ENCODE results near the gene SPATA32.

SPATA32 gene

DNA sequence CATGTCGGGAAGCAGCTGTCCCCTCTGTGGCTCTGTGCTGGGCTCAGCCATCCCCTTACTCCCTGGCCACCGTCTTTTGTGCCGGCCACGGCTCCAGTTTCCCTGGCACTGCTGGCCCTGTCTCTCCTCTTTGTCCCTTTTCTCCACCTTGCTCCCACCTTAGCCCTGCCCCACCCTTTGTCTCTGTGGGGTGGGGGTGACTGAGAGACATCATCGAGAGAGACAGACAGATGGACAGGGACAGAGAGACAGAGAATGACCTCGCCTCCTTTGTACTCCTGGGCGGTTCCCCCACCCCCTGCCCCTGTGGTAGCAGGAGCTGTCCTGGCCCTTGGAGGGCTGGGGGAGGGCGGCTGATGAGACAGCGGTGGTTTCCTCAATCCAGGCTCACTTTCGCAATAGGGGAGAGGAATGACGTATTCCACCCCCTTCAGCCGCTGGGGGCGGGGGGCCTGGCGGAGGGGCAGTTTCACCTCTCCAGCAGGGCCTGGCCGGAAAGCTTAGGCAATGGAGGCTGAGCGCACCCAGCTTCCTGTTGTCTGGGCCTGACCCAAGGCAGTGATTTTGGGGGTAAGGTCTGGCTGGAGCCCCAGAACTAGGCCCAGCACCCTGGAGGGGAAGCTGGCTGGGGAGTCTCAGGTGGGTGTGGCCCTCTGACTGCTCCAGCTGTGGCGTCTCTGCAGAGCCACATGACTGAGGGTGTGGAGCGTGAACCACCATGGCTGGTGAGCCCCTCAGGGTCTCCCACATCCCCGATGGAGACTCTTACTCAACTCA lies 32.9 kb downstream of the SPATA32 start:
- DNase-seq (ENCODE audit: low spot score), result peak; percentile 16

DNA sequence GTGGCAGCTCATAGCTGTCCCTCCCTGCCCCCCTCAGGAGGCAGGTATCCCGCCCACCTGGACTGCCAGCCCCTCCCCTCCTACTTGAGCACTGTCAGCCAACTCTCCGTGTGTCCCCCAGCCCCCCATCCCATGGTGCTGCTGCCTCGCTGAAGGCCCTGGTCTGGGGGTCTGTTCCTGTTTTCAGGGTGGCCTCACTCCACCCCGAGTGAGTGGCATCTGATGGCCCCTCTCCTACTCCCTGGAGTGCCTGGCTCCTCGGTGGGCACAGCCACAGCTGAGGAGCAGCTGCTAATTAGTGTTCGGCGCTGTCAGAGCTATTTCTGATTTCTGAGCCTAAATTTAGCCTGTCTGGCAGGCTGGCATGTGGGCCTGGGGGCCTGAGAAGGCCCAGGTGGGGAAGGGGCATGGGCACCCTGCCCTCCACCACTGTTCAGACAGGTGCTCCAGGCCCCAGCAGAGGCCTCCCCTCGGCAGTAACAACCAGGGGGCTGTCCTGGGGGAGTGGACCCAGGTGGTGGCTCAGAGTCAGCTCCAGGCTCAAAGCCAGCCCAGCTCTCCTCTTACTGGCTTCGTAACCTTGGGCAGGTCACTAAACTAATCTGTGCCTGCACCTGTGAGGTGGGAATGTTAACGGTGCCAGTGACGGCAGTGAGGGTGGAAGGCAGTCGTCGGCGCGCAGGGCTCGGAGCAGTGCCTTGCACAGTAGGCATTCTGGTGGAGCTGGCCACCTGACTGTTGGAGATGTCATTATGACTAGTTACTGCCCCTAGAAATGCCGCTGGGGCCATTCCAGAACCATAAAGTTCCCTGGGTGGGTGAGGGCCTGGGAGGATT lies 33.8 kb downstream of the SPATA32 start:
- no peak for DNase-seq (ENCODE audit: low spot score)

DNA sequence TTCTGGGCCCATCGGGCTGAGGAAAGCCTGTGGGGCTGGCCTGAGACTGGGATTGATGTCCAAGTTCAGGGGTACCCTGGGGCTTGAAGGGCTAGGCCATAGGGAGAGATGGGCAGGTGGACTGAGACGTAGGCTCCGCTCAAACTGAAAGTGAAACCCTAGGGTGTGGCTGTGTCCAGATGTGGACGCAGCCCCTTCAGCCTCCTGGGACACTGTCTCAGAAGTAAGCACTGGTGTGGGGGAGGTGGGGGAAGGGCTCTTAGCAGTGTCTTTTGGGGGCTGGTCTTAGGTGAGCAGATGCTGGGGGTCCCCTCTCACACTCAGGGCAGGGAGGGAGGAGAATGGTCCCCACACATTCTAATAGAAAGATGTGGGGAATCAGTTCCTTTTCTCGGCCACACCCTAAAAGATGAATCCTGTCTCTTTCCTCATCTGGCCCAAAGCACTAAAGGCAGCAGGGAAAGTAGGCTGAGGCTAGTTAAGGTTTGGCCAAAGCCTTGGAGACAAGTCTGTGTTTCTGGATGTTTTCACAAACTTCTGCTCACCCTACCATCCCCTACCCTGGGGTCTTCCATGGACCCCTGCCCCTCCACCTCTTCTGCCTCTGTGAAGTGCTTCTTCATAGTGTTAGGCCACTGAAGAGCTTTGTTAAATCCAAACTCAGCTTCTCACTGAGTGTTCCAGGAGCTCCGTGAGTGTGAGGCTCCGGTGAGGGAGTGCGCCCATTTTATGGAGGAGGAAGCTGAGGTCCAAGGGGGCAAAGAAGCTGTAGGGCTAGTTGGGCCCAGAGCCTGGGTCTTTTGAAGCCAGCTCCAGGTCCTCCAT lies 34.6 kb downstream of the SPATA32 start:
- no peak for DNase-seq (ENCODE audit: low spot score)

DNA sequence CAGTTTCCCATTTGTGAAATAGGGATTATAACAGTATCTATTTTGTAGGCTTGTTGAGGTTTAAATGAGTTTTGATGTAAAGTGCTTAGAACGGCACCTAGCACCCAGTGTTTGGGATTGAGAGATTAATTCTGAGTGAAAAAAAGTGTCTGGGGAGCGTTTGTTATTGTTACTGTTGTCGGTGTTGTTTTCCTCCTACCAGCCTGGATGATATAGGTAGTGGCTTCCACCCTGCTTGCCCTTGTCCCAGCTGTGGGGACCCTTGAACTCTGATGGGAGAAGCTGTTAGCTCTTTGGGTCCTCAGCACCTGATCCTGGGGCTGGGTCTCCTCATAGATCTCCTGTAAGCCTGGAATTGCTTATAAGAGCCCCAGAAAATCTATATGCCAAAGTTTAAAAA lies 35.3 kb downstream of the SPATA32 start:
- DNase-seq (ENCODE audit: low spot score), result no peak

DNA sequence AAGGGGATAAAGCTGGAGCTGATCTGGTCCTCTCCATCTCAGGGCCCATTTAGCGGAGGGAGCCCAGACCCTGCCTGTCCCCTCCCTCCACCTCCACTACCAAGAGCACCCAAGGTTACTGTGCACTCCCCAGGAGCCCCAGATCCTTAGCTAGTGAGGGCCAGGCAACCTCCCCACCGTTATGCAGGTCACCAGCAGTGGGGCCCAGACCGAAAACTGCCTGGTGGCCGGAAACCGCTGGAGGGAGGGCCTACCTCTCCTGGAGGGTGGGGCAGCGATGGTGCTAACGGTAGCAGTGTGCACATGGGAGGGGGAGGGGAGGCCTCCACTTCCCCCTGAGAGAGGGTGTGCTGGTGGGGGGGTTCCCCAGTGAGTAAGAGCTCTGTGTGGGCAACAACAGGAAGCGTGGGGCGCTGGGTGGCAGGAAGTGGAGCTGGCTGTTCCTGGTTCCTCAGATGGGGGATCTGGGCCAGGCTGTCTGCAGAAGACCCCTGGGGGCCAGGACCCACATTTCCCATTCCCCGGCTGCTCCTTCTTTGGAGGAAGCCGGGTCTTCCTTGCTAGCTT lies 35.8 kb downstream of the SPATA32 start:
- DNase-seq (ENCODE audit: low spot score), result no peak

DNA sequence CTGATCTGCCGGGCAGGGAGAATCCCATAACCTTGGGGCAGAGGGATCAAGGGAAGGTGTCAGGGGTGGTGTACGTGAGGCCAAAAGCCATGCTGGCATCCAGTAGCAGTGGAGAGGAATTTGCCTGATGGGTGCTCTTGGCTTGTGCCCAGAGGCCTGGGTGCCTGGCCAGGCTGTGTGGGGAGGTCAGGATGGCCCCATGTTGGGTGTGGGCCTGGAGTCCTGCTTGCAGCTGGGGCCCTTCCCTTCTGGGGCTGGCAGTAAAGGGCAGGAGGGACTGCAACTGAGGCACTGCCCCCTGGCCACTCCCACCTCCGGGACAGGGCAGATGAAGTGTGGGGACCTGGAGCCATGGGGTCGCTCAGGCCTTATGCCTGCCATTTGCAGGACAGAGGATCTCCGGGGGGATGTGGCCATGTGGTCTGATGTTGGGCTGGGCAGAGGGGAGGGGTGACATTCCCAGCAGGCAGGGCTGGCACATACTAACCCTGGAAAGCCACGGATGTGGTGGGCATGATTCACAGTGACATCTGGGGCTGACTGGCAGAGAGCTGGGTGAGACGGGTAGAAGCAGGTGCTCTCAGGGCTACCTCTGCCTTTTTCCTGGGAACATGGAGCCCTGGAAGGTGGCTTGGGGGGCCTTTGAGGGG lies 36.7 kb downstream of the SPATA32 start:
- no peak for DNase-seq (ENCODE audit: low spot score)

DNA sequence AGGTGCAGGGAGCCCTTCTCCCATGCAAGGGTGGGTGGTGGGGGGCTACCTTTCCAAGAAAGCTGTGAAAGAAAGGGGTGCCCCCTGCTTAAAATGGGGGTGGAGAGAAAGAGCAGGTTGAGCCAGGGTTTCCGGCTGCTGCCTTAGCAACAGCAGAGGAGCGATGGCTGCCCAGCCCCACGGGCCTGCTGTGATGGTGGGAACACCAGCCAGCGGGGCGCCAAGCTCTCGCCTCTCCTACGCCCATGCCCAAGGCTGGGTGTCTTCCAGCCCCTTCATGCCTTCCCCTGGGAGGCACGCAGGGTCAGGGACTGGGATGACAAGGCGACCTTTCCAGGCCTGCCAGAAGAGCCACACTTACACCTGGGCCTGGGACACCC lies 37.2 kb downstream of the SPATA32 start:
- no peak for DNase-seq (ENCODE audit: low spot score)

DNA sequence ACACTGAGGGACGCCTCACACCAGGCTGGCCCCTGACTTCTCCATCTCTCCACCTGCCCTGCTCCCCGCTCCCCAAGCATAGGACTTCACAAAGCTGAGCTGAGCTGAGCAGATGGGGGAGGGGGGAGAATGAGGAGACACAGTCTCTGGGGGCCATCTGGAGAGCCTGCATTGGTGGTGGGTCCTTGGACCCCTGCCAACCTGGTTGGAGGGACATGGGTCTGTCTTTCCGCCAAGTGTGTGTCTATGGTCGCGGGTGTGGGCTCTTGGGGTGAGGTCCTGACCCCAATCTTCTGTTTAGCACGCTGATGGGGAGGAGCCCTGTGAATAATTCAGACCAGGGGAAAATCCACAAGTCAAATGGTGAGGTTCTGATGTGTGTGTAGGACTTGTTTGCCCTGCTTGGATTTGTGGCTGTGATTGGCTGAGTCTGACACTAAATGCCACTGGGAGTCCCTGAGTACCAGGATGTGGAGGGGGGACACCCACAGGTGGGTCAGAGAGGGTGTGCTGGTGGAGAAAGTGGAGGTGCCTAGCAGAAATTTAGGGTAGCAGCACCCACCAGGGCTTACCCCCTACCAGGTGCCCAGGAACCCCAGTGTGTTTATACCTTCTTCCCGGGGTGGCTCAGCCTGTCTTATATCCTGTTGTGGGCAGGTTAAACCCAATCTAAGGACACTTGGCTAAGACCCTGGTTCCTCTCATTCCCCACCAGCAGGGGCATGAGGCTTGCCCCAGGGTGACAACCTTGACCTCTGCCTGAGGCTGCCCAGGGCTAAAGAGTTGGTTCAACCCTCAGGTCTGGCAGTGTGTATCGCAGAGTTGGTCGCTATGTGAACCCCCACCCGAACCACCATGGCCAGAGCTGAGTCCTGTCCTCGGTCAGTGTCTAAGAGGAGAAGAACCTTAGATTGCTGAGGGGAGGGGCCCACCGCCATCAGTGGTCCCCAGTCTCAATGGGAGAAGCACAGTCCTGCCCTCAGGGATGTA lies 38.1 kb downstream of the SPATA32 start:
- DNase-seq (ENCODE audit: low spot score), result no peak

DNA sequence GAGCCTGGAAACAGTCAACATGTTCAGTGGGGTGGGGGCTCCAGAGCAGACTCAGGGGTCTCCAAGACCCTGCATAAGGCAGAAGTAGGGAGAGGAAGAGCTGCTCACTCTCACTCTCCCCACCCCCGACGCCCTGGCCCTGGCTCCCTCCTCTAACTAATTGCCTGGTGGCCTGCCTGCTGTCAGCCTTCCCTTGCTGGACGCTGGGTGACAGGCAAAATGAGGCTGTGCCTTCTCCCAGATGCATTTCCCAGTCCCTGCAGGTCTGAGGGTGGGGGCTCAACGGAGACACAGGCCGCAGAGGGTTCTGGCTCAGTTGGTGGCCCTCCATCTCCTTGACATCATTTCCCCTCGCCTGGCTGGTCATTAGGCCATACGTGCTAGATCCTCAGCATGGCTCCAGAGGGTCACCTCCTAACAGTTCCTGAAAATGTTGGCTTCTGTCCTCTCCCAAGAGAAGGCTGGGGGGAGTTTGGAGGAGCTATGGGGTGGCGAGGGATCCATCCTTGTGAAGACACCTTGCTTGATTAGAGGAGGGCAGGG lies 38.8 kb downstream of the SPATA32 start:
- no peak for DNase-seq (ENCODE audit: low spot score)

DNA sequence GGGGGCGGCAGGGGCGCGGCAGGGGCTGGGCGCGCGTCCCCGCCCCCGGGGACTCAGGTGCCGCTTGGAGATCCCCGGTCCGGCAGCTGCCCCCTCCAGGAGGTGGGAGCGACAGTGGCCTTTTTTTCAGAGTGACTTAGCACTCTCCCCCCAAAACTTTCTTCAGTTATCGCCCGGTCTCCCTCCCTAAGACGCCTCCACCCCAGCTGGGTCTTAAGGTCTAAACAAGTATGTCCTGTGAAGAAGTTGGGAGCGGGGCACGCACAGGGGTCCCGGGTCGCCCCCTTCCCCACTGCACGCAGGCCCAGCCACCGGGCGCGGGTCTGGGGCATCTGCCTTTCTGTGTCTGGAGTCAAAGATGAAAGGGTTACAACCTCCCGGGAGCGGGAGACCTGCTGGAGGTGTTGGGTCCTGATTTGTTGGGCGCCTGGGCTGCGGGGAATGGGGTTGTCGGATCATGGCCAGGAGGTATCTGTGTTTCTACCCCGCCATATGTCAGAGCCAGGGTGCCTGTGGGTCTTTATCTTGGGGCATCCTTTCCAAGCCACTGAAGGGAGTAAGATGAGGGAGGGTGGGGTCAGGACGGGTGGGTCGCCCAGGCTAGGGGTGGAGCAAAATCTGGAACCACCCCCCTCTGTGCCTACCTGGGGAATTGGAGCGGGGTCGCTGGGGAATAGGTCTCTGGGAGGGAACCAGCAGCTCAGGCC lies 39.5 kb downstream of the SPATA32 start:
- no peak for DNase-seq (ENCODE audit: low spot score)

DNA sequence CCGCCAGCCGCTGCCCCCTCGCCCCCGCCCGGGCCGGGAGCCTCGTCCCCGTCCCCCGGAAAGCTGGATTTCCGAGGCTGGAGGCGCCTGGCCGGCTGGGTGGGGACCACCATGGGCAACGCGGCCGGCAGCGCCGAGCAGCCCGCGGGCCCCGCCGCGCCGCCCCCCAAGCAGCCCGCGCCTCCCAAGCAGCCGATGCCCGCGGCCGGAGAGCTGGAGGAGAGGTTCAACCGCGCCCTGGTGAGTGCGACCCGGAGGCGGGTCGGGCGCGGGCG lies 39.9 kb downstream of the SPATA32 start:
- no peak for DNase-seq (ENCODE audit: low spot score)

DNA sequence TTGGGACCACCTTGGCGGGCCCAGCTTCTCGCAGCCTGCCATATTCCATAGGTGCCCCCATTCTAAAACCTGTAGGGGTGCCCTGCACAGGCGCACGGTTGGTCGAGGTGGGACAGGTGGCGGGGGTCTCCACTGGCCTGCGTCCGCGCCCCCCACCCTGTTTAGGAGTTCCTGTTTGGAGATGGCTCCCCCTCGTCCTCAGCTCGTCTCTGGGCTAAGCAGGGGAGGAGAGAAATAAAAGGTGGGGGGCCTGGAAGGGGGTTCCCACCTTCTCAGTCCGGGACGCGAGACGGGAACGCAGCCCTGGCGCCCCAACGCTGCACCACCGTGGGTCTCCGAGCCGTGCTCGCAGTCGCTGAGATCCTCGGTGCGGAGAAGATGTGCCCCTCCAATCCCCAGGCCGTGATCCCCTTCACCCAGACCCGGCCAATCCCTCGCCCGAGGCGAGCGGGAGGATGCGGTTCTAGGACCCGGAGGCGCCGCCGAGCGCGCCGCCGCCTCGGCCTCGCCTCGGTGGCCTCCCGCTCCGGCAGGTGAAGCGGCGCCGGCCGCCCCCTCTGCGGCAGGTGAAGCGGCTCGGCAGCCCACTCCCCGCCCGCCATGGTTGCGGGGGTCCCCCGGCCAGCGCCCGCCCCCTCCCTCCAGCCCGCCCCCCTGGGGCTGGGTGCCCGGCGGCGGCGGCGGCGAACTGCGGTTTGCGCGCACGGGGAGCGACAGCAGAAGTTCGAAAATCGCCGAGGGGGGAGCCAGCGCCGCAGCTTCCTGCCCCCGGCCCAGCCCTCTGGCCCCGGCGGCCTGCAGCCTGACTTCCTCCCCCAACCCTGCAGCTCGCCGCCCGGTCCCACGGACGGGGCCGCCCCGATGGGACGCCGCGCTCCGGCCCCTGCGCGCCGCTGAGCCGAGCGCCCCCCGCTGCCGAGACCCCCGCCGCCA lies 40.5 kb downstream of the SPATA32 start, which contains the start of gene FMNL1:
Gene FMNL1 (plus strand): TSS at position 805 of the 933 bp plus-strand sequence. CDS start 240 bp downstream, outside the sequence.
- no peak for DNase-seq (ENCODE audit: low spot score)

DNA sequence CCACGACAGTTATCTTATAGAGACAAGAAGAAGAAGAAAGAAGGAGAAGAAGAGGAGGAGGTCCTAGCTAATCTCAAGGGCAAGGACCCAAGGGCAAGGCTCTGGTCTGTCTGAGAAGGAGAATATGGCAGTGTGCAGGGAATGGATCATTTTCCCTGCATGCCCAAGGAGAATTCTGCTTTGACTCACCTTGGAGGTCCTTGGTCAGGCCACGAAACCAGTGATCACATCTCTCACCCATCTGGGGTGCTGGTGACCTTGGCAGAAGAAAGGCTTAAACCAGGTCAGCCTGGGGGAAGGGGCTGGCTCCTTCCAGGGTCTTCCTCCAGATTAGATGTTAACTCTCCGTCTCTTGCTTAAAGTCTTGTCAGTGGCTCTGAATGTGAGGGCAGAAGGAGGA lies 41.8 kb downstream of the SPATA32 start:
- no peak for DNase-seq (ENCODE audit: low spot score)

DNA sequence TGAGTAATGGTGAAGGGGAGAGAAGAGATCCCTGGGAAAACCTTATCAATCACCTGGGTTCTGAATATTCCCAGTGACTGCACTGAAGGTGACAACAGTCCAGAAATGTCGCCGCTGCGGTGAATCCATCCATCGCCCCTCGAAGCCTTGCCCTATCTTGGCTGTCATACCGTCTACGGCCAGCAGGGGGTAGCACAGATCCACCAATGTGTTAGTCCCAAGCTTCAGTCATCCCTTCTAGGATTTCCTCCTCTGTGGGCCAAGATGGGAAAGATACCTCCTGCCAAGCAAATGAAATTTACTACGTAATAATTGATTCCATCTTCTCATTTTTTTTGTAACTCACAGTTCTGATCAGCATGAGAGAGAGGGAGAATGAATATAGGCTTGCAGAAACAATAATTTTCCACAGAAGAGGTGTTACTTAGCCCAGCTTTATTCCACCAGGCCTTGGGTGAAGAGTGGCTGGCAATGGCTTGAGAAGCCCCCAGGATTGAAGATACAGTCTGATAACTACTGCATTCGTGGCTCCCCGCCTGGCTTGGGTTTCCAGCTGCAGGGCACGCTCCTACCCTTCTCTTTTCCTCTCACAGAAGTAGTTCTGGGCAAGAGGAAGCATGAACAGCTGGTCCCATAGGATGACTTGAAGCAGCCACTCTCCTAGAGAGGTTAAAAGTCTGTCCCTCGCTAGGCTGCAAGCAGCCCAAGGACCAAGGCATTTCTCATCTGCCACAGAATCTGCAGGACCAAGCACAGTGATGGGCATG lies 42.8 kb downstream of the SPATA32 start:
- DNase-seq (ENCODE audit: low spot score), result peak; percentile 64
